GM21619 (cell line): ENCODE data around the gene SCARB1.

Experiments
- ATAC-seq: cut with Tn5 transposase; IDR thresholded peaks from one replicate; pipeline ENCODE4 v1.9.1; 2021; ENCODE audit not compliant: unreplicated experiment

The SCARB1 gene

DNA sequence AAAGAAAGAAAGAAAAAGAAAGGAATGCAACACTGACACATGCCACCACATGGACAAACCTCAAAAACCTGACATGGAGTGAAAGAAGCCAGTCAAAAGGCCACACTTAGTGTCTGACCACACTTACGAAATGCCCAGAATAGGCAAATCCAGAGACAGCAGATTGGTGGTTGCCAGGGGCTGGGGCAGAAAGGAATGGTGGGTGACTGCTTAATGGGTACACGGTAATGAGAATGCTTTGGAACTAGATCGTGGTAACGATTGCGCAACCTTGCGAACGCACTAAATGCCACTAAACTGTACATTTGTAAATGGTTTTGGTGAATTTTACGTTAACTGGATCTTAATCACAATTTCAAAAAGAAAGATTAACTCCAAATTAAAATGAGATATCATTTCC lies 39.5 kb downstream of the SCARB1 start:
- ATAC-seq = no peak

GRCh38 chr12:124823272-124823970 lies 40.2 kb downstream of the SCARB1 start:
- no peak for ATAC-seq

DNA sequence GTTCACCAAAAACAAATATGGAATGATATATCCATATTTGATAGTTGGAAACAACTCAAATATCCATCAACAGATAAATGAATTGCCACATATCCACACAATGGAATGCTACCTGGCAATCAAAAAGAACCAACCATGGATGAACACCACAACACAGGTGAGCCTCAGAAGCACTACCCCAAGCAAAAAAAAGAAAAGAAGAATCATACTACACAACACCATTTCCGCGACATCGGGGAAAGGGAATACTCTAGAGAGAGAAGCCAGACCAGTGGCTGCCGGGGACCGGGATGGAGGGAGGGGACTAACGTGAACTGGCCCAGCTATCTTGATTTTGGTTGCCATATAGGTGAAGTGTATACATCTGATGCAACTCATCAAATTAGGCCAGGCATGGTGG lies 41.4 kb downstream of the SCARB1 start:
- ATAC-seq = no peak

DNA sequence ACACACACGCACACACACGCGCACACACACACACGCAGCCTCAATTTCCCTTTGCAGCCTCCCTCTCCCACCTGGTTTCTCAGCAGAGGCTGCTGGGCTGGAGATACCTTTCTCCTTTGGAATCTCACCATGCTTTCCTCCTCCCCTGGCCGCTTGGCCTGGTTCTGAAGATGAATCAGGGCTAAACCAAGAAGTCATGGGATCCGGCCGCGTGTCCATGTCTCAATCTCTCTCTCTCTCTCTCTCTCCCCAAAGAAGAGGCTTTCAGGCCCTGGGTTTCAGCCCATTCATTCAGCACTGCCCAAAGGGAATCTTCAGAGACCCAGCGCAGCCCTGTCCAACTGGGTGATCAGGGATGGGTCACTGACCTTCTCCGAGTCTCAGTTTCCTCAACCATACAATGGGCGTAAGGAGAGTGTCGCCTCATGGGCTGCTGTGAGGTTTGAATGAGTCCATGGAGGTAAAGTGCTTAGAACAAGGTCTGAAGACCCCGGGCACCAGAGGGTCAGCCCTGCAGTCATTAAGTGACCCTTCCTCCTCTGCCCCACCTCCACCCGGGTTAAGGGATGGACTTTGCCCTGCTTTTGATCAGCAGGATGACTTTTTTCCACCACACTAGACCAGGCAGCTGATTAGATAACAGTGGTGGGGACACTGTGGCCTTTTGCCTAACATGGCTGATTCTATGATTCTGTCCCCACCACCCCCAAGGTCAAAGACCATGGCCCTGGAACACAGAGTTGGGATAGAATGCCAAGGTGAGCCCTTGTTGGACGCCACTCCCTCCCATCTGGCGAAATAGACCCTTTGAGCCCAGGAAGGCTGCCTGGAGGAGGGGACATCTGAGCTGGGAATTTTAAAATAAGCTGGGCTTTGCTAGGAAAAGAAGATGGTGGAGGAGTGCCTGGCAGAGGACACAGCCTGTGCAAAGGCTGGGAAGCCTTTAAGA lies 42.1 kb downstream of the SCARB1 start:
- no peak for ATAC-seq

DNA sequence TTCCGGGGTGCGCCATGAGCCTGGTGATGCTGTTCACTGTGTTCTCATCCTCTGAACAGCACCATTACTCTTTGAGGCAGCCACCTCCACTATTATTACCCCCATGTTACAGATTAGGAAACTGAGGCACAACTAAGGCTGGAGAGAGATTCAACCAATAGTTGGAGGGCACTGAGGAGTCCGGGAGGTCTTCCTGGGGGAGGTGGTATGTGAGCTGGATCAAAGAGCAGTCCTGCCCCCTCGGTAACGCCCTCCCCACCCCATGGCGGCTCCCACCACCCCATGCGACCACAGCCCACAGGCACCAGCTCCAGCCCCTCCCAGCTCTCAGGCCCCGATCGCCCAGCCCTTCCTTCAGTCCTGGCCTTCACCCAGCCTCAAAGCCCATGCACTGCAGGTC lies 43.5 kb downstream of the SCARB1 start:
- no peak for ATAC-seq

- ATAC-seq = no peak
These were observed 44.1 kb downstream of the SCARB1 start for GRCh38 chr12:124819525-124819924.

GRCh38 chr12:124819080-124819479 lies 44.6 kb downstream of the SCARB1 start:
- ATAC-seq = no peak

GRCh38 chr12:124817076-124818000 lies 46.3 kb downstream of the SCARB1 start:
- no peak for ATAC-seq

DNA sequence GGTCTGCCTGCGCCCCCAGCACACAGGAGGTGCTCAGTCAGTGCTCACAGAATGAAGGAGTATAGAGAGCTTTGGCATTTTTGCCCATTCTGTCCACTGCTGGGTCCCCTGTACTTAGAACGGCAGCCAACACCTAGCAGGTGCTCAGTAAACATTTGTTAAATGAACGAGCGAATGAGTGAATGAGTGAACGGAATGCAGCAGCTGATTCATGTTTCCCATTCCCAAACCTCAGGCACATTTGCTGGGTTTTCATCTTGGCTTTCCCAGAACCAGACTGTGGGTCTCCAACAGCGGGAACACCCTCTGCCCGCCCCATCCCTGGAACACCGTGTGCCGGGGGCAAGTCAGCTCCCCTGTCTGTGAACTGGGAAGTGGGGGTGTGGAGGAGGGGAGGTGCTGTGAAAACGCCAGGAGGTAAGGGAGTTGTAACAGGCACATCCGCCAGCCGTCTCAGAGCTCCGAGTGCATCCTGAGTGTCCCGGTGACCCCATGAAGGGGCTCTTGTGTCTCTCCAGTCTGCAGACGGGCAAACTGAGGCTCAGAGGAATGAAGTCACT lies 47.3 kb downstream of the SCARB1 start:
- ATAC-seq = no peak

GRCh38 chr12:124814741-124815613 lies 48.7 kb downstream of the SCARB1 start:
- ATAC-seq = no peak

DNA sequence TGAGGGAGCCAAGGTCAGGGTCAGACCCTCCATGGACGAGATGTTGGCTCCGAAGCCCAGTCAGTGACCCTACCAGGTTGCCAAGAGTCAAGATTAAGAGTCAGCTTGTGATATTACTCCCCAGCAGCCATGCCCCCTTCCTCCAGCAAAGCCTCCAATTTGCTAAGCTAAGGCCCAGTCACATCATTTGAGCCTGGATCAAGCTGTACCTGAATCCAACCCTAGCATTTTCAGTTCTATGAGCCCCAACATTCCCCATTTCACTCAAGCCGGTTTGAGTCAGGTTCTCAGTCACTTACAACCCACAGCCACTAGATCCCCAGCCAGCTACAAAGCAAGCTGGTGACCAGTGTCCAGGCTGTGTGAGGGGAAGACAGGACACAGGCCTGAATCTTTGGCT lies 49.9 kb downstream of the SCARB1 start:
- ATAC-seq = no peak

GRCh38 chr12:124812979-124813378 lies 50.7 kb downstream of the SCARB1 start:
- ATAC-seq = no peak

- ATAC-seq = no peak
These were observed 51.3 kb downstream of the SCARB1 start for GRCh38 chr12:124812356-124812755.

DNA sequence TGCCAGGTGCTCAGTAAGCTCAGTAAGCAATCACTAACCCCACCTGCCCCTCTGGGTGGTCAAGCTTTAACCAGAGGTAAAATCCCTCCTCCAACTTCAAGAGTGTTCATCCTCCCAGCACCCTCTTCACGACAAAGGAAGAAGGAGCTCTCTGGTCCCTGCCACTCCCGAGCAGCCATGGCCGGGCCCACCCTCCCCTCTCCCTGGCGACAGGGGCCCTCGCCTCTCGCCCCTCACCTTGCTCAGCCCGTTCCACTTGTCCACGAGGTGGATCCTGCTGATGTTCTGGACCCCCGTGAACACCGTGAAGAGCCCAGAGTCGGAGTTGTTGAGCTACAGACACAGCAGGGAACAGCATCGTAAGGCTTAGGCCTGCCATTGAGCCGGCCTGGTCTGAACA lies 52.0 kb downstream of the SCARB1 start:
- no peak for ATAC-seq

- ATAC-seq = no peak
These were observed 53.8 kb downstream of the SCARB1 start for GRCh38 chr12:124809878-124810277.

DNA sequence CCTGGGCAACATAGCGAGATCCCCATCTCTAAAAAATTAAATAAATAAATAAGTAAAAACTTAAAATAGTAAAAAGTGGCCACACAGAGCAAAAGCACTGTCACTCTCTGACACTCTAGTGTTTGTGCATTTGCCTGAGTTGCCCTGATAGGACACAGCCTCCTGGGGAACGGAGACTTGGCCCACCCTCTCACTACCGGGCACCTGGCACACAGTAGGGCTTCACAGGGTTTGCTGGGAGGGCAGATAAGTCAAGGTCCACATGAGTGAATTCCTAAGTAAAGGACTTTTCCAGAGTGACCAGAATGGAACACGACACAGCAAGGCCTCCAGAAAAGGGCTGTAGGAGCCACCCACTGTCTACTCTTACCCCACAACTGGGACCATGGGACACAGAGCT lies 54.3 kb downstream of the SCARB1 start:
- ATAC-seq = no peak

GRCh38 chr12:124808272-124808671 lies 55.4 kb downstream of the SCARB1 start:
- no peak for ATAC-seq

DNA sequence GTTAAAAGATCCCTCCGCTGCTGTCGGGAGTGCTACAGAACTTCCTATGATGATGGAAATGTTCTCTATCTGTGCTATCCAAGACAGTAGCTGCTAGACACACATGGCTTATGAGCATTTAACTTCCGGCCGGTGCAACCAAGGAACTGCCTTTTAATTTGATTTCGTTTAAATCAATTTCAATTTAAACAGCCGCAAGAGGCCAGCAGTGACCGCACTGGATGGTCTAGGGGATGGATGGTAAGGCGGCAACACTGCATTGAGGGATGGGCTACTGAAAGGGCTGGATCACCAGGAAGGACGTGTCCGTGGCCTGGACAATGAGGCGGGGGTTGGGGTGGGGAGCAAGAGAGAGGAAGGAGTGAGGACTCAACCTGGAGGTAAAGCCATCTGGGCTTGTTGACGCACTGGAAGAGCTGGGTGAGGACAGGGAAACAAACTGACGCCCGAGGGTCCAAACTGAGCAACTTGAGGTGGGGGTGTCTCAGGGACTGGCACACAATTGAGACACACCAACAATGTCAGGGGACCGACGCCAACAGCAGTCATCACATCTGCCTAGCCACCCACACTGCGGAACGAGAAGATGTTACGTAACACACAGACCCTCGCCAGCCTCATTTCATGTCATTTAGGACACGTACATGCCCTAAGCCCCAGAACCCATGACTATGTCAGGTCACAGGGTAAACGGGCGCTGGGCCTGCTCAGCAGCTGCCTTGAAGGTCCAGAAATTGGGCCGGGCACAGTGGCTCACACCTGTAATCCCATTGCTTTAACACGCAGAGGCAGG lies 57.6 kb downstream of the SCARB1 start:
- no peak for ATAC-seq

- ATAC-seq = no peak
These were observed 58.6 kb downstream of the SCARB1 start for GRCh38 chr12:124805050-124805449.
